Trophoblast cell (in vitro differentiated cells and primary cell): ENCODE measurements around the gene GMPPB.

Experiments
- DNase-seq, 2 donors: peaks; one replicate each; pipeline ENCODE4 v3.0.0-alpha.2; 2016
- H2AFZ ChIP-seq: 2 replicates; pipeline ENCODE4 v1.6.1; 2013; ENCODE audit warnings: low read length, moderate library complexity, mild to moderate bottlenecking; ENCODE audit not compliant: insufficient read depth, poor library complexity
- H2AK5ac ChIP-seq: 2 replicates; pipeline ENCODE4 v1.6.1; 2013; ENCODE audit warnings: mild to moderate bottlenecking, low read length
- H2BK120ac ChIP-seq: 2 replicates; pipeline ENCODE4 v1.6.1; 2013; ENCODE audit warnings: low read length, mild to moderate bottlenecking, moderate library complexity; ENCODE audit not compliant: insufficient read depth, poor library complexity
- H2BK12ac ChIP-seq: 2 replicates; pipeline ENCODE4 v1.6.1; 2013; ENCODE audit warnings: mild to moderate bottlenecking, low read length, moderate library complexity
- H2BK5ac ChIP-seq: 2 replicates; pipeline ENCODE4 v1.6.1; 2013; ENCODE audit warnings: low read length, low read depth, moderate library complexity, mild to moderate bottlenecking; ENCODE audit not compliant: poor library complexity
- H3K14ac ChIP-seq: 2 replicates; pipeline ENCODE4 v1.6.1; 2013; ENCODE audit warnings: mild to moderate bottlenecking, low read length
- H3K18ac ChIP-seq: 2 replicates; pipeline ENCODE4 v1.6.1; 2013; ENCODE audit warnings: mild to moderate bottlenecking, low read length
- H3K23ac ChIP-seq: 2 replicates; pipeline ENCODE4 v1.6.1; 2013; ENCODE audit warnings: low read length
- H3K27ac ChIP-seq: 2 replicates; pipeline ENCODE4 v1.5.1; 2013; ENCODE audit warnings: low read depth, mild to moderate bottlenecking, inconsistent platforms, low read length, moderate library complexity
- H3K27me3 ChIP-seq: 2 replicates; pipeline ENCODE4 v1.6.1; 2013; ENCODE audit warnings: inconsistent platforms, mild to moderate bottlenecking, low read length, moderate library complexity; ENCODE audit not compliant: insufficient read depth
- H3K36me3 ChIP-seq, 2 experiments: 1 replicate in 1 of 2; 2 replicates in 1 of 2; pipeline ENCODE4 v1.6.1; 2013; ENCODE audit warnings: low read length in 2 of 2, mild to moderate bottlenecking in 2 of 2, moderate library complexity in 1 of 2; ENCODE audit not compliant: insufficient read depth in 2 of 2, control insufficient read depth in 1 of 2
- H3K4ac ChIP-seq: 2 replicates; pipeline ENCODE4 v1.6.1; 2013; ENCODE audit warnings: low read depth, mild to moderate bottlenecking, low read length, moderate library complexity
- H3K4me1 ChIP-seq, 2 experiments: 1 replicate in 1 of 2; 2 replicates in 1 of 2; pipeline ENCODE4 v1.6.1; 2013; ENCODE audit warnings: low read length in 2 of 2, mild to moderate bottlenecking in 2 of 2, moderate library complexity in 1 of 2; ENCODE audit not compliant: insufficient read depth in 2 of 2, control insufficient read depth in 1 of 2
- H3K4me2 ChIP-seq: 2 replicates; pipeline ENCODE4 v1.6.1; 2013; ENCODE audit warnings: inconsistent platforms, mild to moderate bottlenecking, low read length, moderate library complexity
- H3K4me3 ChIP-seq: 2 replicates; pipeline ENCODE4 v1.5.1; 2013; ENCODE audit warnings: mild to moderate bottlenecking, low read depth, low read length, inconsistent platforms
- H3K79me1 ChIP-seq: one replicate; pipeline ENCODE4 v1.6.1; 2013; ENCODE audit warnings: low read length
- H3K79me2 ChIP-seq: 2 replicates; pipeline ENCODE4 v1.6.1; 2013; ENCODE audit warnings: low read length, mild to moderate bottlenecking; ENCODE audit not compliant: control insufficient read depth, insufficient read depth, poor library complexity
- H3K9ac ChIP-seq: 2 replicates; pipeline ENCODE4 v1.6.1; 2013; ENCODE audit warnings: mild to moderate bottlenecking, low read length
- H3K9me3 ChIP-seq: 2 replicates; pipeline ENCODE4 v1.6.1; 2013; ENCODE audit warnings: low read depth, mild to moderate bottlenecking, control low read depth, inconsistent platforms, low read length; ENCODE audit not compliant: insufficient read depth
- H4K12ac ChIP-seq: 2 replicates; pipeline ENCODE4 v1.6.1; 2013; ENCODE audit warnings: low read depth, mild to moderate bottlenecking, low read length, moderate library complexity
- H4K8ac ChIP-seq: 2 replicates; pipeline ENCODE4 v1.6.1; 2013; ENCODE audit warnings: low read depth, mild to moderate bottlenecking, low read length, moderate library complexity
- H4K91ac ChIP-seq: one replicate; pipeline ENCODE4 v1.6.1; 2013; ENCODE audit warnings: low read depth, mild to moderate bottlenecking, low read length, moderate library complexity
- WGBS: extraction: QIAGEN DNeasy Blood & Tissue Kit; methylation state at CpG from one replicate; pipeline ENCODE4 v1.1.7; 2013; ENCODE audit warnings: missing lambda C conversion rate; ENCODE audit not compliant: insufficient read length, insufficient coverage; ENCODE audit errors: extremely low coverage; 5-methylcytosine and 5-hydroxymethylcytosine counted together

Gene GMPPB

DNA sequence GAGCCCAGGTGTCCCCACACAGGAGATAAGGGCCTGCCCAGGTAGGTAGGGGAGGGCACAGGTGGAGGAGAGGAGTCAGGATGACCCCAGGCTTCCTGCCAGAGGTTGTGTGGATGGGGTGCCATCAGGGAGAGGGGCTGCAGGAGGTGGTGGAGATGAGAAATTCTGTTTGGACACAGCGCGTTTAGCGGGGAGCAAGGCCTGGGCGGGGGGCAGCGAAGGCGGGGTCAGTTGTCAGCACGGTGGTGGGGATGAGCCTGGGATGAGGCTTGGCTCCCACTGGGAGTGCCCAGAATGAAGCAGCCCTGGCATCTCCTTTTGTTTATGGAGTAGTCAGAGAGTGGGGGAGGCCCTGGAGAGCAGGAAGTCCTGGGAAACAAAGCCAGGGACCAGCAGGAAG is 19.8 kb downstream of the GMPPB start:
- DNase-seq, result no peak
- Histone ChIP-seq H3K27me3 (no peaks in the 10 kb centered on the region), H3K36me3 (peaks cover 47 to 62% of the 10 kb centered on the region in 2 experiments), H3K4me2 (no peak overlapping the region), H2BK12ac (no peak overlapping the region), H3K79me1 (no peaks in the 10 kb centered on the region), H3K4me1 (peaks cover under 1 to 2% of the 10 kb centered on the region in 2 experiments), H4K91ac (no peak overlapping the region), H2BK120ac (no peak overlapping the region), H3K79me2 (no peaks in the 10 kb centered on the region), H3K9me3 (peaks cover 2% of the 10 kb centered on the region), H3K27ac (no peak overlapping the region), H3K4ac (no peak overlapping the region), H3K18ac (no peak overlapping the region), H2AFZ (no peak overlapping the region), H3K14ac (no peak overlapping the region), H2BK5ac (no peak overlapping the region), H3K23ac (no peak overlapping the region), H4K12ac (no peak overlapping the region), H4K8ac (no peak overlapping the region), H2AK5ac (no peak overlapping the region), H3K4me3 (no peak overlapping the region), H3K9ac (no peak overlapping the region)
- whole genome bisulfite sequencing, result no CpG with 5 or more reads among the region's 7 CpGs

DNA sequence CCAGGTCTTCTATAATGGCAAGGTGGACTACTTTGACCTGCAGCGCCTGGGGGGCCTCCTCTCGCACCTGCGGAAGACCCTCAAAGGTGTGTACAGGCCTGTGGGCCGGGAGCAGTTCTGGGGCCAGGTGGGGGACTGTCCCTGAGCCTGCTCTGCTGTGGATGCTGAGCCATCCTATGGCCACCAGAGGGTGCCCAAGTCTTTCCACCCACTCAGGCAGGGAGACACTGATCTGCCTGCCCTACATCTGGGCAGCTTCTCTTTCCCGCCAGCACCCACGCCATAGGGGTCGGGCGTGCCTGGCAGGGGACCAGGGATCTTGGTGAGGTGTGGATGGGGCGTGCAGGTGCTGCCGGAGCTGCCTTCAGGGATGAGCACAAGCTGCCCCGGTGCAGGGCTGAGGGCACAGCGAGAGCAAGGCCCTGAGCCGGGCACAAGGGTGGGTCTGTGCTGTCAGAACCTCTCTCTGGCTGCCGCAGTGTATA is 20.3 kb downstream of the GMPPB start:
- no peak overlapping the region for H3K27ac ChIP-seq
- no peak overlapping the region for H3K23ac ChIP-seq
- no peak overlapping the region for H4K91ac ChIP-seq
- H3K79me1 ChIP-seq, result no peaks in the 10 kb centered on the region
- H2BK120ac ChIP-seq, result no peak overlapping the region
- H3K4me2 ChIP-seq, result no peak overlapping the region
- H3K14ac ChIP-seq, result no peak overlapping the region
- H4K8ac ChIP-seq, result no peak overlapping the region
- H3K9me3 ChIP-seq, result peaks cover 2% of the 10 kb centered on the region
- no peak overlapping the region for H2BK12ac ChIP-seq
- peaks cover 2 to 5% of the 10 kb centered on the region in 2 experiments for H3K4me1 ChIP-seq
- no peak overlapping the region for H3K18ac ChIP-seq
- no peak overlapping the region for H3K4ac ChIP-seq
- WGBS, result no CpG with 5 or more reads among the region's 14 CpGs
- H3K9ac ChIP-seq, result no peak overlapping the region
- no peak overlapping the region for H3K4me3 ChIP-seq
- DNase-seq, result peak; percentile 52 to 79
- peaks cover 49 to 66% of the 10 kb centered on the region in 2 experiments for H3K36me3 ChIP-seq
- no peak overlapping the region for H2AK5ac ChIP-seq
- no peaks in the 10 kb centered on the region for H3K79me2 ChIP-seq
- no peaks in the 10 kb centered on the region for H3K27me3 ChIP-seq
- no peak overlapping the region for H2BK5ac ChIP-seq
- no peak overlapping the region for H2AFZ ChIP-seq
- no peak overlapping the region for H4K12ac ChIP-seq

GRCh38 chr3:49702672-49703071 is 21.1 kb downstream of the GMPPB start:
- H2AK5ac ChIP-seq, result no peak overlapping the region
- no peak overlapping the region for H2AFZ ChIP-seq
- H4K12ac ChIP-seq, result no peak overlapping the region
- H3K79me2 ChIP-seq, result no peaks in the 10 kb centered on the region
- no peak overlapping the region for H4K8ac ChIP-seq
- DNase-seq, result no peak
- no peak overlapping the region for H3K4me2 ChIP-seq
- H3K14ac ChIP-seq, result no peak overlapping the region
- H3K23ac ChIP-seq, result no peak overlapping the region
- H3K27me3 ChIP-seq, result no peaks in the 10 kb centered on the region
- H3K27ac ChIP-seq, result no peak overlapping the region
- no peak overlapping the region for H3K18ac ChIP-seq
- no peak overlapping the region for H2BK5ac ChIP-seq
- H3K9ac ChIP-seq, result no peak overlapping the region
- no peak overlapping the region for H2BK12ac ChIP-seq
- no peak overlapping the region for H4K91ac ChIP-seq
- H3K9me3 ChIP-seq, result peaks cover 2% of the 10 kb centered on the region
- peaks cover 2 to 5% of the 10 kb centered on the region in 2 experiments for H3K4me1 ChIP-seq
- H2BK120ac ChIP-seq, result no peak overlapping the region
- no peak overlapping the region for H3K4me3 ChIP-seq
- peaks cover 54 to 74% of the 10 kb centered on the region in 2 experiments for H3K36me3 ChIP-seq
- no peak overlapping the region for H3K4ac ChIP-seq
- no CpG with 5 or more reads among the region's 11 CpGs for WGBS
- no peaks in the 10 kb centered on the region for H3K79me1 ChIP-seq

- no peaks in the 10 kb centered on the region for H3K9me3 ChIP-seq
- no peaks in the 10 kb centered on the region for H3K27me3 ChIP-seq
- no peak for DNase-seq
- H2BK12ac ChIP-seq, result no peak overlapping the region
- H3K4me2 ChIP-seq, result no peak overlapping the region
- H3K18ac ChIP-seq, result no peak overlapping the region
- H3K79me1 ChIP-seq, result no peaks in the 10 kb centered on the region
- H3K9ac ChIP-seq, result peak overlapping the region; percentile 41
- H3K36me3 ChIP-seq, result peaks cover 59 to 76% of the 10 kb centered on the region in 2 experiments
- no peak overlapping the region for H3K4ac ChIP-seq
- no CpG with 5 or more reads among the region's 21 CpGs for WGBS
- no peak overlapping the region for H3K4me3 ChIP-seq
- H4K91ac ChIP-seq, result no peak overlapping the region
- H4K8ac ChIP-seq, result no peak overlapping the region
- H2BK120ac ChIP-seq, result no peak overlapping the region
- no peaks in the 10 kb centered on the region for H3K79me2 ChIP-seq
- H4K12ac ChIP-seq, result no peak overlapping the region
- no peak overlapping the region for H2BK5ac ChIP-seq
- no peak overlapping the region for H3K27ac ChIP-seq
- H3K14ac ChIP-seq, result no peak overlapping the region
- peaks cover 2 to 5% of the 10 kb centered on the region in 2 experiments for H3K4me1 ChIP-seq
- no peak overlapping the region for H2AK5ac ChIP-seq
- no peak overlapping the region for H2AFZ ChIP-seq
- no peak overlapping the region for H3K23ac ChIP-seq
Observed at GRCh38 chr3:49701388-49702077, 22.2 kb downstream of the GMPPB start.
